Measurements from ENCODE around the gene C18orf32.

DNA sequence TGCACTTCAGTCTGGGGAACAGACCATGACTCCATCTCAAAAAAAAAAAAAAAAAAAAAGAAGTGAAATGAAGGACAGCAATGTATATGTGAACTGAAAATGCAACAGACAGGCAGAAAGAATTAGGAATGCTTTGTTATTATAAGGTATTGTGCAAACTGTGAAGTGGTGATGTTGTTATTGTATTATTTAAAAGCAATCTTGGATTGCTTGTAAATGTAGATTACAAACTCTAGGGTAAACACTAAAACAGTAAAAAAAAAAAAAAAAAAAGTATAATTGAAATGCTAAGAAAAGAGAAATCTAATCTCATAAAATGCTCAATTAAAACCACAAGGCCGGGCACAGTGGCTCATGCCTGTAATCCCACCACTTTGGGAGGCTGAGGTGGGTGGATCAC, 51.9 kb downstream of the C18orf32 start:
- no peak for TF ChIP-seq POLR2AphosphoS5 (IDR thresholded peaks at IDR 0.05)
- no peak for TF ChIP-seq POLR2A (IDR thresholded peaks at IDR 0.05)

All from upper lobe of left lung (tissue), 4 donors.